DOHH2 (cell line): ENCODE measurements around the gene CRB3.

Experiments used
- H3F3A ChIP-seq: fragments of 200-600 bp; sonication (generic), shearing (Covaris generic); 2 replicates; pipeline ENCODE4 v1.6.0; 2016; ENCODE audit warnings: antibody characterized with exemption, mild to moderate bottlenecking; ENCODE audit not compliant: control insufficient read depth, insufficient read depth
- H3K27ac ChIP-seq: fragments of 200-600 bp; sonication (generic); 2 replicates; pipeline ENCODE4 v1.5.1; 2014; ENCODE audit warnings: low read depth, mild to moderate bottlenecking, low read length, moderate library complexity
- H3K27me3 ChIP-seq: fragments of 200-600 bp; sonication (generic); 2 replicates; pipeline ENCODE4 v1.6.1; 2014; ENCODE audit warnings: mild to moderate bottlenecking, low read length, mixed read lengths; ENCODE audit not compliant: control insufficient read depth
- H3K36me3 ChIP-seq: fragments of 200-600 bp; sonication (generic); 2 replicates; pipeline ENCODE4 v1.6.1; 2014; ENCODE audit warnings: mild to moderate bottlenecking, low read length, moderate library complexity, mixed read lengths; ENCODE audit not compliant: control insufficient read depth
- H3K4me1 ChIP-seq: fragments of 200-600 bp; sonication (generic); 2 replicates; pipeline ENCODE4 v1.6.1; 2014; ENCODE audit warnings: mild to moderate bottlenecking, low read length, mixed read lengths; ENCODE audit not compliant: control insufficient read depth
- H3K4me2 ChIP-seq: fragments of 200-600 bp; sonication (generic); 2 replicates; pipeline ENCODE4 v1.6.0; 2014; ENCODE audit warnings: mild to moderate bottlenecking, low read length, moderate library complexity
- H3K4me3 ChIP-seq: fragments of 200-600 bp; sonication (generic); 2 replicates; pipeline ENCODE4 v1.5.1; 2014; ENCODE audit warnings: mild to moderate bottlenecking, low read length, mixed read lengths
- H3K79me2 ChIP-seq: fragments of 200-600 bp; sonication (generic); 2 replicates; pipeline ENCODE4 v1.6.1; 2014; ENCODE audit warnings: mild to moderate bottlenecking, low read length, mixed read lengths; ENCODE audit not compliant: control insufficient read depth
- H3K9me2 ChIP-seq: fragments of 200-600 bp; sonication (generic); replicated peaks from 2 replicates; pipeline ENCODE4 v1.6.1; 2014; ENCODE audit warnings: mild to moderate bottlenecking, low read length, mixed read lengths; ENCODE audit not compliant: control insufficient read depth
- H3K9me3 ChIP-seq: fragments of 200-600 bp; sonication (generic); 2 replicates; pipeline ENCODE4 v1.6.1; 2014; ENCODE audit warnings: antibody characterized with exemption, low read length, mixed read lengths; ENCODE audit not compliant: control insufficient read depth, insufficient read depth
- H4K20me1 ChIP-seq: fragments of 200-600 bp; sonication (generic); 2 replicates; pipeline ENCODE4 v1.6.0; 2014; ENCODE audit warnings: low read depth, mild to moderate bottlenecking, antibody characterized with exemption, low read length, moderate library complexity; ENCODE audit not compliant: control insufficient read depth, insufficient read depth
- EZH2phosphoT487 ChIP-seq: fragments of 200-600 bp; sonication (generic); IDR thresholded peaks from 2 replicates; pipeline ENCODE4 v1.6.1; 2017; ENCODE audit warnings: borderline replicate concordance, mild to moderate bottlenecking, antibody characterized with exemption, low read length, moderate library complexity, mixed read lengths
- TF ChIP-seq, protein P1 (sequence below): fragments of 200-600 bp; sonication (generic); IDR thresholded peaks from one replicate; pipeline ENCODE4 v1.5.1; 2014; ENCODE audit warnings: antibody characterized with exemption, mild to moderate bottlenecking, low read depth, low read length; ENCODE audit not compliant: poor library complexity, severe bottlenecking

The CRB3 gene

GRCh38 chr19:6442087-6442688, 21.9 kb upstream of the CRB3 start:
- 0 out of 2 replicates have a peak, but pooled peaks cover 3% of the 10 kb centered on the region for H3K4me1 ChIP-seq
- H3K4me2 ChIP-seq = no peak overlapping the region
- no peak for TF ChIP-seq EZH2phosphoT487
- TF ChIP-seq, protein P1, sequence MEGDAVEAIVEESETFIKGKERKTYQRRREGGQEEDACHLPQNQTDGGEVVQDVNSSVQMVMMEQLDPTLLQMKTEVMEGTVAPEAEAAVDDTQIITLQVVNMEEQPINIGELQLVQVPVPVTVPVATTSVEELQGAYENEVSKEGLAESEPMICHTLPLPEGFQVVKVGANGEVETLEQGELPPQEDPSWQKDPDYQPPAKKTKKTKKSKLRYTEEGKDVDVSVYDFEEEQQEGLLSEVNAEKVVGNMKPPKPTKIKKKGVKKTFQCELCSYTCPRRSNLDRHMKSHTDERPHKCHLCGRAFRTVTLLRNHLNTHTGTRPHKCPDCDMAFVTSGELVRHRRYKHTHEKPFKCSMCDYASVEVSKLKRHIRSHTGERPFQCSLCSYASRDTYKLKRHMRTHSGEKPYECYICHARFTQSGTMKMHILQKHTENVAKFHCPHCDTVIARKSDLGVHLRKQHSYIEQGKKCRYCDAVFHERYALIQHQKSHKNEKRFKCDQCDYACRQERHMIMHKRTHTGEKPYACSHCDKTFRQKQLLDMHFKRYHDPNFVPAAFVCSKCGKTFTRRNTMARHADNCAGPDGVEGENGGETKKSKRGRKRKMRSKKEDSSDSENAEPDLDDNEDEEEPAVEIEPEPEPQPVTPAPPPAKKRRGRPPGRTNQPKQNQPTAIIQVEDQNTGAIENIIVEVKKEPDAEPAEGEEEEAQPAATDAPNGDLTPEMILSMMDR = no peak
- no peaks in the 10 kb centered on the region for H4K20me1 ChIP-seq
- no peaks in the 10 kb centered on the region for H3K9me3 ChIP-seq
- H3K27me3 ChIP-seq = no peaks in the 10 kb centered on the region
- H3K79me2 ChIP-seq = no peaks in the 10 kb centered on the region
- no peaks in the 10 kb centered on the region for H3K9me2 ChIP-seq
- H3F3A ChIP-seq = no peaks in the 10 kb centered on the region; the same call in 1 of the 2 replicates
- H3K27ac ChIP-seq = no peak overlapping the region
- H3K36me3 ChIP-seq = no peaks in the 10 kb centered on the region; the same call in 1 of the 2 replicates
- H3K4me3 ChIP-seq = no peak overlapping the region

GRCh38 chr19:6443986-6444385, 20.1 kb upstream of the CRB3 start:
- Histone ChIP-seq H3K27me3 (no peaks in the 10 kb centered on the region), H3K4me1 (0 out of 2 replicates have a peak, but pooled peaks cover 3% of the 10 kb centered on the region), H4K20me1 (no peaks in the 10 kb centered on the region), H3F3A (no peaks in the 10 kb centered on the region; the same call in 1 of the 2 replicates), H3K9me3 (no peaks in the 10 kb centered on the region), H3K4me3 (no peak overlapping the region), H3K36me3 (no peaks in the 10 kb centered on the region; the same call in 1 of the 2 replicates), H3K9me2 (no peaks in the 10 kb centered on the region), H3K4me2 (no peak overlapping the region), H3K79me2 (no peaks in the 10 kb centered on the region), H3K27ac (no peak overlapping the region)
- TF ChIP-seq EZH2phosphoT487 = no peak
- TF ChIP-seq, protein P1 = no peak

GRCh38 chr19:6446452-6446851, 17.6 kb upstream of the CRB3 start:
- H4K20me1 ChIP-seq = no peaks in the 10 kb centered on the region
- no peak overlapping the region for H3K4me3 ChIP-seq
- H3F3A ChIP-seq = no peaks in the 10 kb centered on the region; the same call in 1 of the 2 replicates
- H3K27ac ChIP-seq = no peak overlapping the region
- H3K36me3 ChIP-seq = peaks cover 4% of the 10 kb centered on the region; the same call in 1 of the 2 replicates
- 0 out of 2 replicates have a peak, but pooled peaks cover 3% of the 10 kb centered on the region for H3K4me1 ChIP-seq
- H3K4me2 ChIP-seq = no peak overlapping the region
- H3K27me3 ChIP-seq = no peaks in the 10 kb centered on the region
- no peaks in the 10 kb centered on the region for H3K9me2 ChIP-seq
- no peaks in the 10 kb centered on the region for H3K9me3 ChIP-seq
- no peaks in the 10 kb centered on the region for H3K79me2 ChIP-seq
- TF ChIP-seq, protein P1 = no peak
- no peak for TF ChIP-seq EZH2phosphoT487
